ENCODE data around the gene COL4A2.

COL4A2 gene

DNA sequence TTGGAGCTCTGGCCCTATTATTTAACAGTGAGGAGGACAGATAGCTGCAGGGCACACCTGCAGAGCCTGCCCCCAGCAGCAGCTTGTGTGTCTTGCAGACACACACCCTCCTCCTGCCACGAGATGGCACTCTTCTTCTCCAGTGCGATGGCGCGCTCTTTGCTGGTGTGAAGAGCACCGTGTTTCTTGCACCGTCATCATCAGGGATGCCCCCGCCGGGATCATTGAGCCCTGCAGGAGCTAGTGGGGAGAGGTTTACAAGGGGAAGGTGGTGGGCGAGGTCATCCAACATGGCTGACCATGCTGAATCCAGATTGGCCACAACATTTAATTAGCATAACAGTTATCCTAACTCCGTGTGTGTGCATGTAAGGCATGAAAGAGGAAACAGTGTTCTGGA lies 148.9 kb downstream of the COL4A2 start:
- no peak for TF ChIP-seq LEF1 (IDR thresholded peaks at IDR 0.05; ENCODE audit: borderline replicate concordance)
- TF ChIP-seq, protein P1, sequence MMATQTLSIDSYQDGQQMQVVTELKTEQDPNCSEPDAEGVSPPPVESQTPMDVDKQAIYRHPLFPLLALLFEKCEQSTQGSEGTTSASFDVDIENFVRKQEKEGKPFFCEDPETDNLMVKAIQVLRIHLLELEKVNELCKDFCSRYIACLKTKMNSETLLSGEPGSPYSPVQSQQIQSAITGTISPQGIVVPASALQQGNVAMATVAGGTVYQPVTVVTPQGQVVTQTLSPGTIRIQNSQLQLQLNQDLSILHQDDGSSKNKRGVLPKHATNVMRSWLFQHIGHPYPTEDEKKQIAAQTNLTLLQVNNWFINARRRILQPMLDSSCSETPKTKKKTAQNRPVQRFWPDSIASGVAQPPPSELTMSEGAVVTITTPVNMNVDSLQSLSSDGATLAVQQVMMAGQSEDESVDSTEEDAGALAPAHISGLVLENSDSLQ (IDR thresholded peaks at IDR 0.05), result no peak
- no peak for TF ChIP-seq ELF4 (IDR thresholded peaks at IDR 0.05)
- peak; percentile 32 for TF ChIP-seq L3MBTL2 (conservative IDR thresholded peaks at IDR 0.05)
- ChIA-PET POLR2A (interaction anchor here (0.9 to 1.2 kb wide), 2 partner anchors 106 to 259 kb away, joined by 3 to 5 read pairs; partner anchors contain the start of gene RAB20), CTCF (interaction anchor here (0.6 to 1.5 kb wide), 11 partner anchors 9 to 461 kb away, joined by 3 to 4 read pairs (median 3); no protein-coding TSS in a partner anchor)
- DNase-seq (ENCODE audit: extremely low spot score), result peak; percentile 66

DNA sequence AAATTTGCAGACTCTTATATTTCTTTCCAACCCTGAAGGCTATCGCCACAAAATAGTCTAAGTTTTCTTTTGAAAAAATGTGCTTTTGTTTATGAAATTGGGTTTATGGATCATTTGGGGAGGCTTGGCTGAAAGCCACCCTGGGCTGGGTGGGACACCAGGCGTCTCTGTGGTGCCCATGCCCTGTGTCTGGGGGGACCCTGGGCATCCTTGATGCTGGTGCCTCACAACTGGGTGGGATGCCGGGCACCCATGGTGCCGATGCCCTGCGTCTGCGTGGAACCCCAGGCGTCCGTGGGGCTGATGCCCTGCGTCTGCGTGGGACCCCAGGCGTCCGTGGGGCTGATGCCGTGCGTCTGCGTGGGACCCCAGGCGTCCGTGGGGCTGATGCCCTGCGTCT lies 149.5 kb downstream of the COL4A2 start:
- DNase-seq (ENCODE audit: extremely low spot score), result no peak
- ChIA-PET POLR2A (interaction anchor here (1.2 kb wide), 1 partner anchor 105 kb away, joined by 3 read pairs; the partner anchor contains the start of gene RAB20), CTCF (interaction anchor here (0.6 to 1.5 kb wide), 8 partner anchors 9 to 162 kb away, joined by 3 to 4 read pairs (median 3); no protein-coding TSS in a partner anchor)
- TF ChIP-seq L3MBTL2 (conservative IDR thresholded peaks at IDR 0.05), result no peak
- TF ChIP-seq ARNT (IDR thresholded peaks at IDR 0.05), result no peak
- TF ChIP-seq, protein P1 (IDR thresholded peaks at IDR 0.05), result no peak
- no peak for TF ChIP-seq ELF4 (IDR thresholded peaks at IDR 0.05)
- TF ChIP-seq CTBP1 (IDR thresholded peaks at IDR 0.05; ENCODE audit: borderline replicate concordance), result no peak
- TF ChIP-seq ZNF384 (IDR thresholded peaks at IDR 0.05), result no peak
- TF ChIP-seq BHLHE40 (IDR thresholded peaks at IDR 0.05; ENCODE audit: borderline replicate concordance), result no peak
- no peak for TF ChIP-seq TARDBP (IDR thresholded peaks at IDR 0.05)
- TF ChIP-seq NFRKB (IDR thresholded peaks at IDR 0.05), result no peak
- no peak for TF ChIP-seq SP1 (IDR thresholded peaks at IDR 0.05)
- TF ChIP-seq HDGF (IDR thresholded peaks at IDR 0.05; ENCODE audit: borderline replicate concordance), result no peak
- TF ChIP-seq SUZ12 (IDR thresholded peaks at IDR 0.05), result no peak
- no peak for TF ChIP-seq FOXM1 (IDR thresholded peaks at IDR 0.05; ENCODE audit: borderline replicate concordance)
- TF ChIP-seq LEF1 (IDR thresholded peaks at IDR 0.05; ENCODE audit: borderline replicate concordance), result no peak
- no peak for TF ChIP-seq FOXA1 (IDR thresholded peaks at IDR 0.05)
- TF ChIP-seq FOXK2 (IDR thresholded peaks at IDR 0.05), result no peak

DNA sequence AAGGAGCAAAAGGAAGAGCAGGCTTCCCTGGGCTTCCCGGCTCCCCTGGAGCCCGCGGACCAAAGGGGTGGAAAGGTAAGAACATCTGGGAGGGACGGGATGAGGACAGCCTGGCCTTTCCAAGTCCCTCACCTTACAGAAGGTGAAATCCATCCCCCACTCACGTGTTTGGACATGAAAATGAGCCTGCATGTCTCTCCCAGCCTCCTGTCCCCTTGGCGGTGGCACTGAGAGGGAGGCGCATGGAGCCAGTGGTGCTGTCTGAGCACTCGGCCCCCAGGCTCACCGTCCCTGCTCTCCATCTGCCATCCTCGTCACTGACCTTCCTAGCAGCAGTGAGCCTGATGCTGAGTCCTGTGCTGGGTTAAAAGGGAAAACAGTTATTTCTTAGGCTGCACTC lies 150.3 kb downstream of the COL4A2 start:
- ChIA-PET POLR2A (no interaction called here), CTCF (no interaction called here)
- no peak for DNase-seq (ENCODE audit: extremely low spot score)
- TF ChIP-seq ARNT (IDR thresholded peaks at IDR 0.05) (no peak), SUZ12 (IDR thresholded peaks at IDR 0.05) (no peak), CTBP1 (IDR thresholded peaks at IDR 0.05; ENCODE audit: borderline replicate concordance) (no peak), ZNF384 (IDR thresholded peaks at IDR 0.05) (no peak), FOXA1 (IDR thresholded peaks at IDR 0.05) (no peak), ELF4 (IDR thresholded peaks at IDR 0.05) (no peak), NFRKB (IDR thresholded peaks at IDR 0.05) (no peak), SP1 (IDR thresholded peaks at IDR 0.05) (no peak), LEF1 (IDR thresholded peaks at IDR 0.05; ENCODE audit: borderline replicate concordance) (no peak), HDGF (IDR thresholded peaks at IDR 0.05; ENCODE audit: borderline replicate concordance) (no peak)
- TF ChIP-seq, protein P1 (IDR thresholded peaks at IDR 0.05), result no peak

DNA sequence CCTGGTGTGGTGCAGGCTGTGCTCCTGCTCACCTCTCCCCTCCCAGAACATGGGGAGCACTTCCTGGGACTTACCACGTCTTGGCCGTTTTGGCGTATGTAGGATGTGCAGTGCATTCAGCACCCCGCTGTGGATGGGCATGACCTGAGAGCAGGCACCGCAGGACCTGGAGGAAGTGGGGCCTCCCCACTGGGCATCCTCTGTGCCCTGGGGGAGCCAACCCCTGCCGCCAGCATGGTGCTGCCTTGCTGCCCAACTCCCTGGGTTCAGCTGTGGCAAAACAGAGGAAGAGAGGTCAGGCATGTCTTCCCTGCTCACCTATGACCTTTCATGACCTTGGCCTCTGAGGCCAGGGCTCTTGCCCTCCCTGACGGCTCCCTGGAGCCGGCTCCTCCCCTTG lies 150.9 kb downstream of the COL4A2 start:
- no peak for DNase-seq (ENCODE audit: extremely low spot score)
- TF ChIP-seq FOXA1 (IDR thresholded peaks at IDR 0.05), result no peak
- TF ChIP-seq ELF4 (IDR thresholded peaks at IDR 0.05), result no peak
- TF ChIP-seq FOXK2 (IDR thresholded peaks at IDR 0.05), result no peak
- TF ChIP-seq ZNF384 (IDR thresholded peaks at IDR 0.05), result no peak
- TF ChIP-seq, protein P1 (IDR thresholded peaks at IDR 0.05), result no peak
- no peak for TF ChIP-seq NFRKB (IDR thresholded peaks at IDR 0.05)
- no peak for TF ChIP-seq L3MBTL2 (conservative IDR thresholded peaks at IDR 0.05)
- TF ChIP-seq HDGF (IDR thresholded peaks at IDR 0.05; ENCODE audit: borderline replicate concordance), result no peak
- TF ChIP-seq FOXM1 (IDR thresholded peaks at IDR 0.05; ENCODE audit: borderline replicate concordance), result no peak
- no peak for TF ChIP-seq CTBP1 (IDR thresholded peaks at IDR 0.05; ENCODE audit: borderline replicate concordance)
- no peak for TF ChIP-seq SUZ12 (IDR thresholded peaks at IDR 0.05)
- ChIA-PET POLR2A (no interaction called here), CTCF (no interaction called here)

DNA sequence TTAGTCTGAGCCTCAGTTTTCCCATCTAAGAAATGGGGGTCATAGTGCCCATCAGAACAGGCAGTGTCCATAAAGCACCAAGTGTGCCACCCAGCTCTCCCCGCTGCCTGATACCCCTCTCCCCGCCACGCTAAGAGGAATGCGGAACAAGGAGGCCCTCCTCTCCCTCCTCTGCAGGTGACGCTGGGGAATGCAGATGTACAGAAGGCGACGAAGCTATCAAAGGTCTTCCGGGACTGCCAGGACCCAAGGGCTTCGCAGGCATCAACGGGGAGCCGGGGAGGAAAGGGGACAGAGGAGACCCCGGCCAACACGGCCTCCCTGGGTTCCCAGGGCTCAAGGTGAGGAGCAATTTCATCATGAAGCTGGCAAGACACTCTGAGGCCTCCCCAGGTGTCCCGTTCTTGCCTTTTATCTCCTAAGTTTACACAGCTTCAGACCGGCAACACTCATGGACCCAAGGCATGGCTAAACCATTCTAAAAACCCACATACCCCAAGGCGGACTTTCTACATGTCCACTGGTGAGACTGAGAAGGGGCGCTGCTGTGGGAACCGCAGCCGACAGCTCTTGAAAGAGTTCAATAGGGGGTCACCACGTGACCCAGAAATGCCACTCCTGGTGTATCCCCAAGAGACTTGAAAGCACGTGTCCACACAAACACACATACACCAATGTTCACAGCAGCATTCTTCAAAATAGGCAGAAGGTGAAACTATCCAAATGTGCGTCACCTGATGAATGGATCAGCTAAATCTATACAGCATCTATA lies 151.7 kb downstream of the COL4A2 start:
- ChIA-PET POLR2A (no interaction called here), CTCF (interaction anchor here (0.6 kb wide), 1 partner anchor 20 kb away, joined by 3 read pairs; no protein-coding TSS in a partner anchor)
- no peak for DNase-seq (ENCODE audit: extremely low spot score)
- TF ChIP-seq BHLHE40 (IDR thresholded peaks at IDR 0.05; ENCODE audit: borderline replicate concordance) (no peak), ARNT (IDR thresholded peaks at IDR 0.05) (no peak), TARDBP (IDR thresholded peaks at IDR 0.05) (no peak), SP1 (IDR thresholded peaks at IDR 0.05) (no peak), ZNF384 (IDR thresholded peaks at IDR 0.05) (no peak), CTBP1 (IDR thresholded peaks at IDR 0.05; ENCODE audit: borderline replicate concordance) (no peak), NFRKB (IDR thresholded peaks at IDR 0.05) (no peak), FOXA1 (IDR thresholded peaks at IDR 0.05) (no peak), L3MBTL2 (conservative IDR thresholded peaks at IDR 0.05) (no peak), HDGF (IDR thresholded peaks at IDR 0.05; ENCODE audit: borderline replicate concordance) (no peak), FOXK2 (IDR thresholded peaks at IDR 0.05) (no peak), LEF1 (IDR thresholded peaks at IDR 0.05; ENCODE audit: borderline replicate concordance) (no peak), ELF4 (IDR thresholded peaks at IDR 0.05) (no peak)
